PC-3 (cell line): ENCODE results near the gene UBA6. TPM values are rescaled to one million over a fixed set of nuclear protein-coding genes. Genes with fewer than 3 reads are reported as not detected.
A peak's percentile ranks its signal among the peaks of the same experiment; 100 is the strongest.

ENCODE experiments used
- ATAC-seq: fragments of 200-7000 bp; cut with Tn5 transposase; 2 replicates; pipeline ENCODE4 v1.9.1; 2020; ENCODE audit warnings: mild to moderate bottlenecking, moderate library complexity
- Bru-seq: library from RNA; stranded (reverse); fragments of 400-500 nt; gene quantifications from one replicate; lab custom pipeline; 2021; lab: Mats Ljungman, UMichigan
- BruChase-seq, 2 experiments: library from RNA; stranded (reverse); fragments of 400-500 nt; gene quantifications; one replicate each; lab custom pipeline; 2021; lab: Mats Ljungman, UMichigan
- BruUV-seq: library from RNA; stranded (reverse); fragments of 400-500 nt; replicated peaks from 2 replicates; lab custom pipeline; 2021; lab: Mats Ljungman, UMichigan
- CTCF ChIA-PET: fragments of 300-600 bp; sonication (Branson Sonifier 250); formaldehyde crosslinking; loops from one replicate; lab custom pipeline; 2022; ENCODE audit warnings: antibody characterized with exemption; lab: Charles Lee
- POLR2A ChIA-PET: fragments of 300-600 bp; sonication (Branson Sonifier 250); formaldehyde crosslinking; loops from one replicate; lab custom pipeline; 2022; ENCODE audit warnings: antibody characterized with exemption; ENCODE audit not compliant: unreplicated experiment; lab: Charles Lee
- DNase-seq: peaks from one replicate; pipeline ENCODE4 v3.0.0-alpha.2; 2015
- H2AFZ ChIP-seq: fragments of 300-600 bp; sonication (generic); 2 replicates; pipeline ENCODE4 v1.6.0; 2016; ENCODE audit warnings: antibody characterized with exemption, low read length
- H3F3A ChIP-seq: fragments of 300-600 bp; sonication (generic); one replicate; pipeline ENCODE4 v1.6.0; 2017; ENCODE audit warnings: antibody characterized with exemption, low read length, control low read depth, mild to moderate bottlenecking; ENCODE audit not compliant: unreplicated experiment
- H3K27ac ChIP-seq: fragments of 300-600 bp; sonication (generic); 2 replicates; pipeline ENCODE4 v1.5.1; 2016; ENCODE audit warnings: mild to moderate bottlenecking, low read length
- H3K27me3 ChIP-seq: fragments of 300-600 bp; sonication (generic); 2 replicates; pipeline ENCODE4 v1.6.1; 2016; ENCODE audit warnings: low read length, mixed read lengths
- H3K36me3 ChIP-seq: fragments of 300-600 bp; sonication (generic); 2 replicates; pipeline ENCODE4 v1.6.1; 2016; ENCODE audit warnings: low read depth, mixed run types, low read length, mixed read lengths
- H3K4me1 ChIP-seq: fragments of 300-600 bp; sonication (generic); 2 replicates; pipeline ENCODE4 v1.5.1; 2016; ENCODE audit warnings: low read length; ENCODE audit not compliant: insufficient read depth
- H3K4me2 ChIP-seq: fragments of 300-600 bp; sonication (generic); 2 replicates; pipeline ENCODE4 v1.6.0; 2016; ENCODE audit warnings: low read length
- H3K4me3 ChIP-seq: fragments of 300-600 bp; sonication (generic); 2 replicates; pipeline ENCODE4 v1.5.1; 2016; ENCODE audit warnings: mild to moderate bottlenecking, low read length, mixed read lengths
- H3K79me2 ChIP-seq: fragments of 300-600 bp; sonication (generic); 2 replicates; pipeline ENCODE4 v1.6.1; 2017; ENCODE audit warnings: low read length, mixed read lengths
- H3K9ac ChIP-seq: fragments of 300-600 bp; sonication (generic); 2 replicates; pipeline ENCODE4 v1.6.0; 2016; ENCODE audit warnings: mild to moderate bottlenecking, low read length
- H3K9me2 ChIP-seq: fragments of 300-600 bp; sonication (generic); replicated peaks from 2 replicates; pipeline ENCODE4 v1.6.1; 2016; ENCODE audit warnings: mixed run types, low read length, mixed read lengths
- H3K9me3 ChIP-seq: fragments of 300-600 bp; sonication (generic); 2 replicates; pipeline ENCODE4 v1.6.1; 2016; ENCODE audit warnings: low read length, mixed read lengths
- H4K20me1 ChIP-seq: fragments of 300-600 bp; sonication (generic); 2 replicates; pipeline ENCODE4 v1.6.1; 2016; ENCODE audit warnings: low read length, mixed read lengths
- EZH2 ChIP-seq: fragments of 300-600 bp; sonication (generic); IDR thresholded peaks from one replicate; pipeline ENCODE4 v1.6.1; 2017; ENCODE audit warnings: antibody characterized with exemption, mild to moderate bottlenecking, low read length; ENCODE audit not compliant: unreplicated experiment
- EZH2phosphoT487 ChIP-seq: fragments of 300-600 bp; sonication (generic); IDR thresholded peaks from 2 replicates; pipeline ENCODE4 v1.6.1; 2018; ENCODE audit warnings: mild to moderate bottlenecking, antibody characterized with exemption, low read length, borderline replicate concordance
- intact Hi-C: fragments of 100-400 bp; cut with micrococcal nuclease; formaldehyde crosslinking; loops from 2 replicates; pipeline ENCODE4 v1.9.0; 2023
- long read RNA-seq: library from polyadenylated mRNA; unstranded; transcript quantifications from one replicate; pipeline ENCODE4 v2.0.0, GENCODE V29; 2021; ENCODE audit not compliant: unreplicated experiment
- total RNA-seq: library from RNA; depleted of rRNA; stranded (reverse); fragments of >200 nt; gene quantifications from 2 replicates; pipeline ENCODE4 v1.2.3, GENCODE V29; 2014; rRNA removed
- TF ChIP-seq, protein P1 (sequence below): fragments of 300-600 bp; sonication (generic); conservative IDR thresholded peaks from 2 replicates; pipeline ENCODE4 v1.5.1; 2017; ENCODE audit warnings: antibody characterized with exemption, low read depth, mild to moderate bottlenecking, low read length

Gene UBA6
- 94.6 and 107 TPM in 2 replicates for total RNA-seq
- percentile 94 among the genes with signal in this experiment for Bru-seq, nascent RNA
- BruChase-seq, experiment 1, labeled RNA remaining after a 6-hour chase = percentile 91 among the genes with signal in this experiment
- percentile 96 among the genes with signal in this experiment for BruChase-seq, experiment 2, labeled RNA remaining after a 2-hour chase
- long read RNA-seq, full-length matches to known transcripts = 146 of 198 reads
- long read RNA-seq, partial matches to known transcripts = 21 of 198 reads
- long read RNA-seq, other reads (novel, unspliced or antisense) = 31 of 198 reads

- POLR2A ChIA-PET = interaction anchor here (0.5 to 0.7 kb wide), 3 partner anchors 30 to 202 kb away, joined by 3 to 9 read pairs (median 8); no protein-coding TSS in a partner anchor
Measured at GRCh38 chr4:67700738-67701516, at the start of gene UBA6. UBA6 (minus strand) TSS chr4:67701155; CDS start chr4:67701119, 36 bp downstream.

DNA sequence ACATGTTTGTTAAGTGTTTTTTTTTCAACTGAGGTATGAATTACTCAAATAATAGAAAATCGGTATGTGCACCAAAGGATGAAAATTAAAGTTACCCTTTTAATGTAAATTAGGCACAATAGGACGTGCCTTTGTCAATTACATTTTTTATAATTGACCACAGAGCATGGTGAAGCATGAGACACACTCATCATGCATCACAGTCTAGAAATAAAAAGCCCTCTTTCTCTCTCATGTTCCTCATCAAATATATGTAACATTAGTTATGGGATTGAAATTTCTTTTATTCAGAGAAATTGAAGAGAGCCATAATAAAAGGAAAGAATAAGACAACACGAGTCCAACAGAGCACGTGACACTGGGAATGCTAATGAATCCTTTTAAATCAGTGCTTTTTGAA is 49.7 kb upstream of the UBA6 start:
- H3K79me2 ChIP-seq = no peaks in the 10 kb centered on the region
- H3K9ac ChIP-seq = no peak overlapping the region
- peaks cover 11% of the 10 kb centered on the region for H3K4me1 ChIP-seq
- no peak overlapping the region for H3K4me2 ChIP-seq
- TF ChIP-seq EZH2phosphoT487 = no peak
- TF ChIP-seq, protein P1, sequence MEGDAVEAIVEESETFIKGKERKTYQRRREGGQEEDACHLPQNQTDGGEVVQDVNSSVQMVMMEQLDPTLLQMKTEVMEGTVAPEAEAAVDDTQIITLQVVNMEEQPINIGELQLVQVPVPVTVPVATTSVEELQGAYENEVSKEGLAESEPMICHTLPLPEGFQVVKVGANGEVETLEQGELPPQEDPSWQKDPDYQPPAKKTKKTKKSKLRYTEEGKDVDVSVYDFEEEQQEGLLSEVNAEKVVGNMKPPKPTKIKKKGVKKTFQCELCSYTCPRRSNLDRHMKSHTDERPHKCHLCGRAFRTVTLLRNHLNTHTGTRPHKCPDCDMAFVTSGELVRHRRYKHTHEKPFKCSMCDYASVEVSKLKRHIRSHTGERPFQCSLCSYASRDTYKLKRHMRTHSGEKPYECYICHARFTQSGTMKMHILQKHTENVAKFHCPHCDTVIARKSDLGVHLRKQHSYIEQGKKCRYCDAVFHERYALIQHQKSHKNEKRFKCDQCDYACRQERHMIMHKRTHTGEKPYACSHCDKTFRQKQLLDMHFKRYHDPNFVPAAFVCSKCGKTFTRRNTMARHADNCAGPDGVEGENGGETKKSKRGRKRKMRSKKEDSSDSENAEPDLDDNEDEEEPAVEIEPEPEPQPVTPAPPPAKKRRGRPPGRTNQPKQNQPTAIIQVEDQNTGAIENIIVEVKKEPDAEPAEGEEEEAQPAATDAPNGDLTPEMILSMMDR = no peak
- no peak for TF ChIP-seq EZH2
- H3K9me3 ChIP-seq = no peaks in the 10 kb centered on the region
- no peak overlapping the region for H2AFZ ChIP-seq
- H4K20me1 ChIP-seq = no peaks in the 10 kb centered on the region
- ChIA-PET CTCF (no interaction called here), POLR2A (no interaction called here)
- no peaks in the 10 kb centered on the region for H3K36me3 ChIP-seq
- no peak overlapping the region for H3K27ac ChIP-seq
- no peak overlapping the region for H3K4me3 ChIP-seq
- no peaks in the 10 kb centered on the region for H3F3A ChIP-seq
- intact Hi-C loops = no loop called here
- DNase-seq (no peak), ATAC-seq (no peak; the same call in 1 of the 2 replicates)
- H3K9me2 ChIP-seq = no peaks in the 10 kb centered on the region
- no peaks in the 10 kb centered on the region for H3K27me3 ChIP-seq
- no TSS peak for BruUV-seq

More at GRCh38 chr4:67700738-67701516, at the start of gene UBA6:
- H3K9me2 ChIP-seq = no peaks in the 10 kb centered on the region
- no peaks in the 10 kb centered on the region for H3K9me3 ChIP-seq
- TF ChIP-seq EZH2 = no peak
- TF ChIP-seq, protein P1 = peak; percentile 64
- H3K79me2 ChIP-seq = peaks cover 85% of the 10 kb centered on the region
- no peaks in the 10 kb centered on the region for H3F3A ChIP-seq
- intact Hi-C loops = loop anchor here (1.0 to 5.0 kb wide), 3 partner anchors 156 to 185 kb away; partner anchors contain the start of gene CENPC
- no peaks in the 10 kb centered on the region for H3K27me3 ChIP-seq
- peaks cover 32% of the 10 kb centered on the region for H3K4me1 ChIP-seq
- H4K20me1 ChIP-seq = no peaks in the 10 kb centered on the region
- peak; percentile 94 for ATAC-seq
- H3K9ac ChIP-seq = peak within 1 kb of the TSS; percentile 93
- peak within 1 kb of the TSS; percentile 92 for H3K4me2 ChIP-seq
- BruUV-seq = no TSS peak
- peaks cover 4% of the 10 kb centered on the region for H3K36me3 ChIP-seq
- H3K4me3 ChIP-seq = peak within 1 kb of the TSS; percentile 86
- peak within 1 kb of the TSS; percentile 78 for H3K27ac ChIP-seq
- CTCF ChIA-PET = interaction anchor here (0.7 to 1.2 kb wide), 2 partner anchors 13 to 17 kb away, joined by 3 to 4 read pairs; no protein-coding TSS in a partner anchor
- peak; percentile 99 for DNase-seq
- peak within 1 kb of the TSS; percentile 80 for H2AFZ ChIP-seq
